Measurements from ENCODE around the gene POLE. TPM values are rescaled to one million over a fixed set of nuclear protein-coding genes. Genes with fewer than 3 reads are reported as not detected.

POLE gene
- total RNA-seq, 2 experiments from 2014 or later, result 157 to 230 TPM

GRCh38 chr12:132664206-132665148, 22.7 kb downstream of the POLE start:
- H3K9me2 ChIP-seq (ENCODE audit: insufficient read depth, low read length), result no peaks in the 10 kb centered on the region
- no peak overlapping the region for H2AFZ ChIP-seq (ENCODE audit: low read length)
- intact Hi-C loops (cut with micrococcal nuclease; ENCODE audit: unreplicated experiment), result no loop called here
- no peak for DNase-seq (ENCODE audit: low spot score)
- H3K4me3 ChIP-seq (ENCODE audit: low read depth, low read length, poor library complexity, severe bottlenecking), result no peak overlapping the region
- no peak for TF ChIP-seq CTCF (conservative IDR thresholded peaks at IDR 0.05; ENCODE audit: low read length)
- no peak for TF ChIP-seq EZH2phosphoT487 (IDR thresholded peaks at IDR 0.05; ENCODE audit: borderline replicate concordance, low read depth, low read length)
- no peak overlapping the region for H3K4me2 ChIP-seq (ENCODE audit: low read length)
- H3K27ac ChIP-seq (ENCODE audit: low read depth, low read length, poor library complexity, severe bottlenecking), result no peak overlapping the region
- H3K36me3 ChIP-seq (ENCODE audit: insufficient read depth, low read length), result peaks cover 100% of the 10 kb centered on the region
- H3K9me3 ChIP-seq (ENCODE audit: low read length), result no peaks in the 10 kb centered on the region
- no peaks in the 10 kb centered on the region; the same call in 1 of the 2 replicates for H4K20me1 ChIP-seq (ENCODE audit: insufficient read depth, low read length)
- no peaks in the 10 kb centered on the region for H3K79me2 ChIP-seq (ENCODE audit: insufficient read depth, low read depth, low read length)
- POLR2A ChIA-PET, result interaction anchor here (0.6 kb wide), 1 partner anchor 20 kb away, joined by 4 read pairs; no protein-coding TSS in a partner anchor
- BruUV-seq (replicated peaks), result no TSS peak
- H3K4me1 ChIP-seq (ENCODE audit: insufficient read depth, low read length, poor library complexity, severe bottlenecking), result no peaks in the 10 kb centered on the region
- CTCF ChIA-PET (ENCODE audit: unreplicated experiment), result no interaction called here

GRCh38 chr12:132662901-132663755, 24.0 kb downstream of the POLE start:
- Histone ChIP-seq H3K9me3 (ENCODE audit: low read length) (no peaks in the 10 kb centered on the region), H2AFZ (ENCODE audit: low read length) (no peak overlapping the region), H3K79me2 (ENCODE audit: insufficient read depth, low read depth, low read length) (no peaks in the 10 kb centered on the region), H3K36me3 (ENCODE audit: insufficient read depth, low read length) (peaks cover 100% of the 10 kb centered on the region), H3K4me1 (ENCODE audit: insufficient read depth, low read length, poor library complexity, severe bottlenecking) (no peaks in the 10 kb centered on the region), H3K4me2 (ENCODE audit: low read length) (no peak overlapping the region), H3K4me3 (ENCODE audit: low read depth, low read length, poor library complexity, severe bottlenecking) (no peak overlapping the region), H3K27ac (ENCODE audit: low read depth, low read length, poor library complexity, severe bottlenecking) (no peak overlapping the region), H3K9me2 (ENCODE audit: insufficient read depth, low read length) (no peaks in the 10 kb centered on the region), H4K20me1 (ENCODE audit: insufficient read depth, low read length) (no peaks in the 10 kb centered on the region; the same call in 1 of the 2 replicates)
- CTCF ChIA-PET (ENCODE audit: unreplicated experiment), result no interaction called here
- intact Hi-C loops (cut with micrococcal nuclease; ENCODE audit: unreplicated experiment), result no loop called here
- no peak for DNase-seq (ENCODE audit: low spot score)
- no TSS peak for BruUV-seq (replicated peaks)
- POLR2A ChIA-PET, result interaction anchor here (0.6 kb wide), 1 partner anchor 18 kb away, joined by 4 read pairs; no protein-coding TSS in a partner anchor
- TF ChIP-seq EZH2phosphoT487 (IDR thresholded peaks at IDR 0.05; ENCODE audit: borderline replicate concordance, low read depth, low read length) (no peak), CTCF (conservative IDR thresholded peaks at IDR 0.05; ENCODE audit: low read length) (no peak)
